Stimulated activated CD4-positive, alpha-beta T cell treated with anti-CD3 and anti-CD28 coated beads, TNF-alpha, amount 100 ng/mL, for 1 hour (primary cell): ENCODE data around the gene ENTPD8.
"Not testable (repeated sequence)": the region's sequence is repeated elsewhere in the genome, so short reads cannot be mapped to it uniquely, and the experiment has no call there.

Experiments
- DNase-seq, 3 donors: peaks; one replicate each; pipeline ENCODE4 v3.0.0-alpha.2; 2020; ENCODE audit warnings: low read depth in 3 of 3, low spot score in 1 of 3

The ENTPD8 gene

GRCh38 chr9:137476856-137477255, 35.7 kb upstream of the ENTPD8 start:
- DNase-seq, result no peak

GRCh38 chr9:137475666-137476065, 34.5 kb upstream of the ENTPD8 start:
- no peak for DNase-seq

GRCh38 chr9:137474271-137474670, 33.1 kb upstream of the ENTPD8 start:
- DNase-seq, result no peak

- no peak for DNase-seq
These were observed 29.6 kb upstream of the ENTPD8 start for GRCh38 chr9:137470785-137471184.

- no peak for DNase-seq
These were observed 26.7 kb upstream of the ENTPD8 start for GRCh38 chr9:137467896-137468295.

GRCh38 chr9:137467161-137467581, 26.0 kb upstream of the ENTPD8 start:
- DNase-seq, result no peak

GRCh38 chr9:137466389-137467085, 25.4 kb upstream of the ENTPD8 start:
- DNase-seq, result not testable (repeated sequence)

- no peak for DNase-seq
These were observed 24.7 kb upstream of the ENTPD8 start for GRCh38 chr9:137465720-137466388.

- DNase-seq, result no peak
These were observed 24.0 kb upstream of the ENTPD8 start for GRCh38 chr9:137465000-137465719.

- DNase-seq, result no peak
These were observed 23.3 kb upstream of the ENTPD8 start for GRCh38 chr9:137464291-137464999.

- no peak for DNase-seq
These were observed 22.8 kb upstream of the ENTPD8 start for GRCh38 chr9:137463931-137464290.

GRCh38 chr9:137462986-137463930, 22.1 kb upstream of the ENTPD8 start:
- no peak for DNase-seq

GRCh38 chr9:137462396-137462985, 21.3 kb upstream of the ENTPD8 start:
- DNase-seq, result no peak

- DNase-seq, result peak; percentile 35 to 52 (median 47)
These were observed 20.7 kb upstream of the ENTPD8 start for GRCh38 chr9:137461663-137462395.

- DNase-seq, result no peak
These were observed 20.1 kb upstream of the ENTPD8 start for GRCh38 chr9:137461316-137461662.

- no peak for DNase-seq
These were observed 19.5 kb upstream of the ENTPD8 start for GRCh38 chr9:137460363-137461315.

GRCh38 chr9:137459601-137460362, 18.6 kb upstream of the ENTPD8 start:
- DNase-seq, result no peak
